Astrocyte of the hippocampus (primary cell): ENCODE data around the gene BUB1B.
A peak's percentile ranks its signal among the peaks of the same experiment; 100 is the strongest.
"Not testable (repeated sequence)": the region's sequence is repeated elsewhere in the genome, so short reads cannot be mapped to it uniquely, and the experiment has no call there.

Experiments
- DNase-seq: peaks from one replicate; pipeline ENCODE4 v3.0.0; 2011; ENCODE audit warnings: low read depth, low spot score

BUB1B gene

GRCh38 chr15:40136470-40137302, 24.2 kb upstream of the BUB1B start:
- peak; percentile 48 for DNase-seq

- no peak for DNase-seq
Measured at GRCh38 chr15:40137303-40138200, 23.3 kb upstream of the BUB1B start.

GRCh38 chr15:40138201-40138570, 22.7 kb upstream of the BUB1B start:
- DNase-seq = not testable (repeated sequence)

GRCh38 chr15:40142428-40142827, 18.4 kb upstream of the BUB1B start:
- no peak for DNase-seq

GRCh38 chr15:40146037-40146436, 14.8 kb upstream of the BUB1B start:
- peak; percentile 36 for DNase-seq

- DNase-seq = no peak
Measured at GRCh38 chr15:40149339-40149738, 11.5 kb upstream of the BUB1B start.

- DNase-seq = peak; percentile 91
Measured at GRCh38 chr15:40150163-40150925, 10.5 kb upstream of the BUB1B start.

- no peak for DNase-seq
Measured at GRCh38 chr15:40151499-40151898, 9.4 kb upstream of the BUB1B start.

GRCh38 chr15:40151991-40152390, 8.9 kb upstream of the BUB1B start:
- no peak for DNase-seq

- DNase-seq = not testable (repeated sequence)
Measured at GRCh38 chr15:40154821-40155220, 6.0 kb upstream of the BUB1B start.

GRCh38 chr15:40155270-40155910, 5.5 kb upstream of the BUB1B start:
- DNase-seq = no peak

GRCh38 chr15:40157778-40158447, 3.0 kb upstream of the BUB1B start:
- DNase-seq = no peak

- DNase-seq = no peak
Measured at GRCh38 chr15:40160021-40160420, 848 bp upstream of the BUB1B start.

GRCh38 chr15:40161693-40162391, 973 bp downstream of the BUB1B start:
- no peak for DNase-seq

GRCh38 chr15:40162552-40162951, 1.7 kb downstream of the BUB1B start:
- no peak for DNase-seq

- DNase-seq = no peak
Measured at GRCh38 chr15:40163657-40164416, 3.0 kb downstream of the BUB1B start.

GRCh38 chr15:40167374-40167773, 6.5 kb downstream of the BUB1B start:
- not testable (repeated sequence) for DNase-seq

- DNase-seq = no peak
Measured at GRCh38 chr15:40175160-40175559, 14.3 kb downstream of the BUB1B start.

GRCh38 chr15:40182358-40183029, 21.6 kb downstream of the BUB1B start:
- no peak for DNase-seq
